HUES48 (cell line): ENCODE measurements around the gene GPC5.

ENCODE experiments used
- H3K27ac ChIP-seq: one replicate; pipeline ENCODE4 v1.7.0; 2013; ENCODE audit warnings: low read depth, low read length, inconsistent platforms
- H3K27me3 ChIP-seq: 2 replicates; pipeline ENCODE4 v1.6.1; 2013; ENCODE audit warnings: mild to moderate bottlenecking, low read length; ENCODE audit not compliant: control insufficient read depth, insufficient read depth
- H3K36me3 ChIP-seq: 2 replicates; pipeline ENCODE4 v1.6.1; 2013; ENCODE audit warnings: low read length; ENCODE audit not compliant: control insufficient read depth, insufficient read depth
- H3K4me1 ChIP-seq: 2 replicates; pipeline ENCODE4 v1.6.1; 2013; ENCODE audit warnings: mild to moderate bottlenecking, low read length; ENCODE audit not compliant: control insufficient read depth, insufficient read depth
- H3K4me3 ChIP-seq: 2 replicates; pipeline ENCODE4 v1.5.1; 2013; ENCODE audit warnings: mild to moderate bottlenecking, low read depth, low read length
- H3K9ac ChIP-seq: 2 replicates; pipeline ENCODE4 v1.6.1; 2013; ENCODE audit warnings: mild to moderate bottlenecking, low read depth, low read length, moderate library complexity
- H3K9me3 ChIP-seq: 2 replicates; pipeline ENCODE4 v1.6.1; 2013; ENCODE audit warnings: low read length; ENCODE audit not compliant: control insufficient read depth, insufficient read depth

Gene GPC5

DNA sequence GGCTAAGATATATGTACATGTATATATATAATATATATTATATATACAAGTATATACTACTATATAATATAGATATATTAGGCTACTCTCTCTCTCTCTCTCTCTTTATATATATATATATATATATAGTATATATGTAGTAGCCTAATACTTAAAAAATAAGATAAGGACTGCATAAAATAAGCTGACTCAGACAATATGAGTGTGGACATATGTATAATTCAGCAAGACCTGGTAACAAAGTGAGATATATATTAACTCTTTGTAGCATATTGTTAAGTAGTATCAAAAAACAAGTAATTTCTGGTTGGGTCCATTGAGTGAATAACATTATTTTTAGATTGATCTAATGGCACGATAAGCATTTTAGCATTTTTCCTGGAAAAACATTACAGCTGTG lies 509.0 kb downstream of the GPC5 start:
- H3K36me3 ChIP-seq, result no peaks in the 10 kb centered on the region
- no peaks in the 10 kb centered on the region for H3K4me1 ChIP-seq
- no peak overlapping the region for H3K27ac ChIP-seq
- H3K4me3 ChIP-seq, result no peak overlapping the region
- no peaks in the 10 kb centered on the region for H3K9me3 ChIP-seq
- H3K27me3 ChIP-seq, result no peaks in the 10 kb centered on the region
- H3K9ac ChIP-seq, result no peak overlapping the region

- no peak overlapping the region for H3K9ac ChIP-seq
- H3K27ac ChIP-seq, result no peak overlapping the region
Observed at GRCh38 chr13:91909617-91910016, 511.2 kb downstream of the GPC5 start.

DNA sequence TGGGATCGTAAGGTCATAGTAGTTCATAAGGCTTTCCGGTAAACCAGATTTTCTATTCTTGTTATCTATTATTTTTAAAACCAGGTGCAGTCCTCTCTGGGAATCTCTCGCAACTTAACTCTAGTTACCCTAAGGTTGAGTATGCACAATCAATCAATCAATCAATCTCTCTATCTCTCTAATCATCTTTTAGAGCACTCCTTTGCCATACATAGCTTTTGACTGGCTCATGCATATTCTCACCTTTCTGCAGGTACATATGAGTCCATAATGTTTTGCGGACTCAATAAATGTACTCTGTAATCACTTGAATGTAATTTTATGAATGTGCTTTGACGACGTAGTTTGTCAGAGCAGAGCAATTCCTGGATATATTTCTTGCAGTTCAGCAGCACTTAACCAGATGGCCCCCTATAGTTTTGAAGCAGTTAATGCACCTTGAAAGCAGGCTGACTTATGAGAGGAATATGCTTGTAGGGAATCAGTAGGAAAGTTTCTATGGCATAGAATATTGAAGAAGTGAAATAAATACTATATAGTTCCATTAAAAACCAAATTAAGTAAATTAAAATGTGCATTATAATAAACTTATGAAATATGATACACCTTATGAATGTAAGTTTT lies 524.7 kb downstream of the GPC5 start:
- Histone ChIP-seq H3K9ac (no peak overlapping the region), H3K9me3 (no peaks in the 10 kb centered on the region), H3K4me1 (no peaks in the 10 kb centered on the region), H3K36me3 (no peaks in the 10 kb centered on the region), H3K4me3 (no peak overlapping the region), H3K27me3 (no peaks in the 10 kb centered on the region), H3K27ac (no peak overlapping the region)

More at GRCh38 chr13:91909617-91910016, 511.2 kb downstream of the GPC5 start:
- Histone ChIP-seq H3K9me3 (no peaks in the 10 kb centered on the region), H3K27me3 (no peaks in the 10 kb centered on the region), H3K4me1 (no peaks in the 10 kb centered on the region), H3K36me3 (no peaks in the 10 kb centered on the region), H3K4me3 (no peak overlapping the region)

GRCh38 chr13:91930687-91931086 lies 532.3 kb downstream of the GPC5 start:
- Histone ChIP-seq H3K36me3 (no peaks in the 10 kb centered on the region), H3K27ac (no peak overlapping the region), H3K4me3 (no peak overlapping the region), H3K4me1 (no peaks in the 10 kb centered on the region), H3K9me3 (no peaks in the 10 kb centered on the region), H3K9ac (no peak overlapping the region), H3K27me3 (no peaks in the 10 kb centered on the region)

DNA sequence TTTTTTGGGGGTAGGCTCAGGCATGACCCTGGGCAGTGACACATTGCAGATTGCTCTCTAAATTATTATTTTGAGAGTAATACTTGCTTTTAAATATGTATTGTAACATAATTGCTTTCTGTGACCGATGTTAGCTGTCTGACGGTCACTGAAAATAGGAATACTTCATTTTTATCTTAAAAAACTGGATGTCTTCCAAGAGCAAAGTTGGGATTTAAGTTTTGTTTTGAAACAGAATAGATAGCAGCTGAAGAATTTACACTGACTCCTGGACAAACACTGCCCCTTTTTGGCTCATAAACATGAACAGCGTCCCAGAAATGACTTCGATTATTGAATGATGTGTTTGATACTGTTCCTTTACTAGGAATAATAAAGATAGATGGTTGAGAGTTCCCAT lies 535.9 kb downstream of the GPC5 start:
- no peaks in the 10 kb centered on the region for H3K27me3 ChIP-seq
- H3K27ac ChIP-seq, result no peak overlapping the region
- no peak overlapping the region for H3K9ac ChIP-seq
- no peak overlapping the region for H3K4me3 ChIP-seq
- H3K4me1 ChIP-seq, result no peaks in the 10 kb centered on the region
- H3K9me3 ChIP-seq, result no peaks in the 10 kb centered on the region
- no peaks in the 10 kb centered on the region for H3K36me3 ChIP-seq

DNA sequence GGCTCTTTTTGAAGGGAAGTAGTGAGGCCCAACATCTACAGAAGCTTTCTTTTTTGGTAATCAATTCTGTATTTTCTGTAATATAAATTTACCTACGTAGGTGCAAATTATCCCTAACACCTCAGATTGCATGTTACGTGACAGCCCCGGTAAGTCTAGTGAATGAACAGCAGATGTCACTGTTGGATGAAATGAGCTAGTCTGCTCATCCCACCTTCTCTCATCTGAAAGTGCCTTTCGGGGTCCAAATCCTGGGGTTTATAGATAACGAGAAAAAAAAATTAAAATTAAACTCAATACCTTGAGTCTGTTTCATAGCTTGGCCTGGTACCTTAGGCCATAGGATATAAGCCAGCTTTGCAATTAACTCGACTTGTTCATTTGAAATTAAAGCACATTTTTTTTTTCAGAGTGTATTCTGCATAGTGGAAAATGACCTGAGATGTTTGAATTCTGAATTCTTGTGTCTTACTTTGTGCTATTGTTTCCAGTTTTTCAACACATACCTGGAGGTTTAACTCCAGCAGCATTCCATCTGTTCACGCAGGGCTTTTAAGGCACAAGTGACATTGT lies 548.2 kb downstream of the GPC5 start:
- Histone ChIP-seq H3K9ac (no peak overlapping the region), H3K4me1 (no peaks in the 10 kb centered on the region), H3K9me3 (no peaks in the 10 kb centered on the region), H3K4me3 (no peak overlapping the region), H3K27ac (no peak overlapping the region), H3K36me3 (no peaks in the 10 kb centered on the region), H3K27me3 (no peaks in the 10 kb centered on the region)

DNA sequence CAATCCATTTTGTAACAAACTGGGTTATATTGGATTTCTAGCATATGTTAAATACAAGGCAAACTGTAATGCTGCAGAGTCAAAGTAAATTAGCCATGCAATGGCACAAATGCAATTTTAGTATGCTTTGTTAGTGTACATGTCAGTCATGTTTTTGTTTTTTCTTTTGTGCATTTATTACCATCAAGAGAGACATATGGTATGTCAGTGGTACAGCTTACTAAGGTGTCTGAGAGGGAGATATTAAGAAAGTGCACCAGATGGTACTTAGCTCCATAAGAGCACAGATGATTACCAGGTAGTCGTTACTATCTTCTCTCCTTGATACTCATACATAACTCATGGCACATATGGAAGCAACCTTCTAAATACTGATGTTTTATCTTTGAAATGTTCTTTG lies 550.3 kb downstream of the GPC5 start:
- Histone ChIP-seq H3K27ac (no peak overlapping the region), H3K9me3 (no peaks in the 10 kb centered on the region)

DNA sequence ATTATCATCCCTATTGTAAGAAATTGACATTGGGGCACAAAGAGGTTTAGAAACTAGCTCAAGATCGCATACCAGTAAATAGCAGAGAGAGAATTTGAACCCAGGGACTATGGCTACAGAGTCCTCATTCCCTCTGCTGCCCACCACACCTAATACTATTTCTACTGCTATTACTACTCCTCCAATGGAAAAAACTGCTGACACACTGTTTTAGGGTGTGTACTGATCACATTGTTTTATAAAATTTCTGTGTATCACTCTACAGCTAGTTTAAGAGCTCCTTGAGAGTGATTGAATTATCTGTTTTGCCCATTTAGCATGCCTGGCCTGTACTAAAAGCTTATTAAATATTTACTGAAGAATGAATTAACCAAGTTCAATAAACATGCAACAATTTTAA lies 552.4 kb downstream of the GPC5 start:
- no peak overlapping the region for H3K9ac ChIP-seq
- H3K4me1 ChIP-seq, result no peaks in the 10 kb centered on the region
- H3K27me3 ChIP-seq, result no peaks in the 10 kb centered on the region
- H3K27ac ChIP-seq, result no peak overlapping the region
- H3K9me3 ChIP-seq, result no peaks in the 10 kb centered on the region
- no peaks in the 10 kb centered on the region for H3K36me3 ChIP-seq
- H3K4me3 ChIP-seq, result no peak overlapping the region

More for the DNA sequence above, 550.3 kb downstream of the GPC5 start:
- H3K4me3 ChIP-seq, result no peak overlapping the region
- H3K36me3 ChIP-seq, result no peaks in the 10 kb centered on the region
- no peak overlapping the region for H3K9ac ChIP-seq
- no peaks in the 10 kb centered on the region for H3K4me1 ChIP-seq
- no peaks in the 10 kb centered on the region for H3K27me3 ChIP-seq

DNA sequence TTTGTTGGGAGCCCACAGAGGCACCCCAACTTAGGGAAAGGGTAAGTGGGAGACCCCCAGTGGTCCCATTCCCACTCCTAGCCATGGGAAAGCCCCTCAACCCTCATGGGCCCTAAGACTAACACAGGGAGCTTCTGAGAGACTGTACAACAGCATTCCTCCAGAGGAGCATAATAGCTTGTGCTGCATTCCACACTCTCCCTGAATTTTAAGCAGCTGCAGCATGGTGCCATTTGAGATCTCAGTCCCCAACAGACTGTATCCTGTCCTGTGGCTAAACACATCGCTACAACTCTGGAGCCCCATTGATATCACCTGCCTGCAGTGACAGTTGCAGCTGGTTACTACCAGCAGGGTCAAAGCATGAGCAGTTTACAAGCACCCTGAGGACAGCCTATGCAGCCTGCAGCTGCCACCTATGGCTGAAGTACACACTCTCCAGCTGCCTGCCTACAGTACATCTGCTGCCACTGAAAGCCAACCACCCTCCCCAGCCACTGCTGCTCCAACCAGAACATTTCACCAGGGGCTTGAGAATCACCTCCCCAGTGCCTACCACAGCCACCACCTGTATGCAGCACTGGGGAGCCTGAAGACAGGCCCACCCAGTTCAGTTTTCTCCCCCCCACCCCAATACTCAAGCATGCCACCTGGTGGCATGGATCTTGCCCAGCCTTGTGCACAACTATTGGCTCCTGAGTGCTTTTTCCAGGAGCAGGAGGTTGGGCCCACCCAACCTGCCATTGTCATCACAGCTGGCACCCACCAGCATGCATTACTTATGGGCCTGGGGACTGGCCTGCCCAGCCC lies 557.3 kb downstream of the GPC5 start:
- Histone ChIP-seq H3K27me3 (no peaks in the 10 kb centered on the region), H3K9me3 (no peaks in the 10 kb centered on the region), H3K9ac (no peak overlapping the region), H3K4me1 (no peaks in the 10 kb centered on the region), H3K4me3 (no peak overlapping the region), H3K27ac (no peak overlapping the region), H3K36me3 (no peaks in the 10 kb centered on the region)

GRCh38 chr13:91960947-91961346 lies 562.5 kb downstream of the GPC5 start:
- H3K36me3 ChIP-seq, result no peaks in the 10 kb centered on the region
- peaks cover 3% of the 10 kb centered on the region; the same call in 1 of the 2 replicates for H3K9me3 ChIP-seq
- no peaks in the 10 kb centered on the region for H3K27me3 ChIP-seq
- no peak overlapping the region for H3K9ac ChIP-seq
- no peak overlapping the region for H3K27ac ChIP-seq
- H3K4me1 ChIP-seq, result no peaks in the 10 kb centered on the region
- no peak overlapping the region for H3K4me3 ChIP-seq

DNA sequence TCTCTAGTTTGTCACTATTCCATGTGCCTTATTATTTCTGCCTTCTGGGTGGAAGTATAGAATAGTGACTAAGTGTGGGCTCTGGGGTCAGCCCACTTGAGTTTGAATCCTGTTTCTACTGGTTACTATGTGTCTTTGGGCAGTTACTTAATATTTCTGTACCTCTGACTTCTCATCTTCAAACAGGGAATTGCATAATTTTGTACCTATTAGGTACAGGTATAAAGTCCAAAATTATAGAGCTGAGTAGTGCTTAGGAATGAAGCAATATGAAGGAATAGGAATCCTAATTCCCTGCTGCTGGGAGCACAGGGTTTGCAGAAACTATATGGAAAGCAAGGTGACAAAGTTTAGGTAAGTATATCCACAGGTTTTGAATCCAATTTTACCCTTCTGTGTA lies 564.5 kb downstream of the GPC5 start:
- Histone ChIP-seq H3K9me3 (peaks cover 3% of the 10 kb centered on the region; the same call in 1 of the 2 replicates), H3K27me3 (no peaks in the 10 kb centered on the region), H3K36me3 (no peaks in the 10 kb centered on the region), H3K4me3 (no peak overlapping the region), H3K4me1 (no peaks in the 10 kb centered on the region), H3K27ac (no peak overlapping the region), H3K9ac (no peak overlapping the region)
